ENCODE results near the gene OTULINL. TPM values are rescaled to one million over a fixed set of nuclear protein-coding genes. Genes with fewer than 3 reads are reported as not detected.

OTULINL gene
- total and polyA plus RNA-seq, 2 donors from 2014 or later, result 7.1 to 10.8 TPM

- no peaks in the 10 kb centered on the region for H3K9me3 ChIP-seq (ENCODE audit: control insufficient read depth in 2 of 3, insufficient read depth in 1 of 3, low read length in 3 of 3)
- H3K9ac ChIP-seq (ENCODE audit: low read length in 3 of 3), result no peak overlapping the region
- no peak for TF ChIP-seq CTCF (IDR thresholded peaks at IDR 0.05; ENCODE audit: borderline replicate concordance, extremely low read depth, insufficient read depth)
- no peaks in the 10 kb centered on the region for H3K27me3 ChIP-seq (ENCODE audit: control insufficient read depth, insufficient read depth, low read length)
- no peaks in the 10 kb centered on the region for H3K4me1 ChIP-seq (ENCODE audit: control insufficient read depth in 2 of 3, insufficient read depth in 2 of 3, low read depth in 1 of 3, low read length in 3 of 3)
- H3K27ac ChIP-seq (ENCODE audit: low read depth in 2 of 2, low read length in 2 of 2), result no peak overlapping the region
- no peak overlapping the region for H3K4me3 ChIP-seq (ENCODE audit: low read length in 3 of 3)
- intact Hi-C loops (cut with DNase I), result no loop called here
- H3K36me3 ChIP-seq (ENCODE audit: control insufficient read depth in 2 of 3, insufficient read depth in 3 of 3, low read length in 3 of 3), result no peaks in the 10 kb centered on the region
- no peak for DNase-seq
- FAIRE-seq, result no peak
Observed at GRCh38 chr5:14568333-14568732, 13.3 kb upstream of the OTULINL start.

- no peaks in the 10 kb centered on the region for H3K36me3 ChIP-seq (ENCODE audit: control insufficient read depth in 2 of 3, insufficient read depth in 3 of 3, low read length in 3 of 3)
- no peak for TF ChIP-seq CTCF (IDR thresholded peaks at IDR 0.05; ENCODE audit: borderline replicate concordance, extremely low read depth, insufficient read depth)
- no peak overlapping the region for H3K4me3 ChIP-seq (ENCODE audit: low read length in 3 of 3)
- H3K9me3 ChIP-seq (ENCODE audit: control insufficient read depth in 2 of 3, insufficient read depth in 1 of 3, low read length in 3 of 3), result no peaks in the 10 kb centered on the region
- H3K27ac ChIP-seq (ENCODE audit: low read depth in 2 of 2, low read length in 2 of 2), result no peak overlapping the region
- intact Hi-C loops (cut with DNase I), result no loop called here
- DNase-seq (no peak), FAIRE-seq (no peak)
- H3K27me3 ChIP-seq (ENCODE audit: control insufficient read depth, insufficient read depth, low read length), result no peaks in the 10 kb centered on the region
- H3K9ac ChIP-seq (ENCODE audit: low read length in 3 of 3), result no peak overlapping the region
- no peaks in the 10 kb centered on the region for H3K4me1 ChIP-seq (ENCODE audit: control insufficient read depth in 2 of 3, insufficient read depth in 2 of 3, low read depth in 1 of 3, low read length in 3 of 3)
Observed at GRCh38 chr5:14569948-14570691, 11.5 kb upstream of the OTULINL start.

GRCh38 chr5:14571901-14572300 lies 9.7 kb upstream of the OTULINL start:
- FAIRE-seq (no peak), DNase-seq (no peak)
- TF ChIP-seq CTCF (IDR thresholded peaks at IDR 0.05; ENCODE audit: borderline replicate concordance, extremely low read depth, insufficient read depth), result no peak
- Histone ChIP-seq H3K36me3 (ENCODE audit: control insufficient read depth in 2 of 3, insufficient read depth in 3 of 3, low read length in 3 of 3) (no peaks in the 10 kb centered on the region), H3K4me3 (ENCODE audit: low read length in 3 of 3) (no peak overlapping the region), H3K9me3 (ENCODE audit: control insufficient read depth in 2 of 3, insufficient read depth in 1 of 3, low read length in 3 of 3) (no peaks in the 10 kb centered on the region), H3K9ac (ENCODE audit: low read length in 3 of 3) (no peak overlapping the region), H3K27me3 (ENCODE audit: control insufficient read depth, insufficient read depth, low read length) (no peaks in the 10 kb centered on the region), H3K27ac (ENCODE audit: low read depth in 2 of 2, low read length in 2 of 2) (no peak overlapping the region), H3K4me1 (ENCODE audit: control insufficient read depth in 2 of 3, insufficient read depth in 2 of 3, low read depth in 1 of 3, low read length in 3 of 3) (no peaks in the 10 kb centered on the region)
- intact Hi-C loops (cut with DNase I), result no loop called here

- H3K36me3 ChIP-seq (ENCODE audit: control insufficient read depth in 2 of 3, insufficient read depth in 3 of 3, low read length in 3 of 3), result no peaks in the 10 kb centered on the region
- H3K4me3 ChIP-seq (ENCODE audit: low read length in 3 of 3), result no peak overlapping the region
- H3K27ac ChIP-seq (ENCODE audit: low read depth in 2 of 2, low read length in 2 of 2), result no peak overlapping the region
- no peaks in the 10 kb centered on the region for H3K9me3 ChIP-seq (ENCODE audit: control insufficient read depth in 2 of 3, insufficient read depth in 1 of 3, low read length in 3 of 3)
- FAIRE-seq (no peak), DNase-seq (no peak)
- no peak for TF ChIP-seq CTCF (IDR thresholded peaks at IDR 0.05; ENCODE audit: borderline replicate concordance, extremely low read depth, insufficient read depth)
- intact Hi-C loops (cut with DNase I), result no loop called here
- no peak overlapping the region for H3K9ac ChIP-seq (ENCODE audit: low read length in 3 of 3)
- no peaks in the 10 kb centered on the region for H3K4me1 ChIP-seq (ENCODE audit: control insufficient read depth in 2 of 3, insufficient read depth in 2 of 3, low read depth in 1 of 3, low read length in 3 of 3)
- no peaks in the 10 kb centered on the region for H3K27me3 ChIP-seq (ENCODE audit: control insufficient read depth, insufficient read depth, low read length)
Observed at GRCh38 chr5:14572385-14572784, 9.2 kb upstream of the OTULINL start.

Data from kidney (tissue), 14 donors.